Choroid plexus epithelial cell (primary cell): ENCODE results near the gene PSMD11.

ENCODE experiments used
- DNase-seq: peaks from one replicate; pipeline ENCODE4 v3.0.0-alpha.2; 2010; ENCODE audit warnings: low read depth
- H3K4me3 ChIP-seq: 2 replicates; pipeline ENCODE4 v1.5.1; 2011; ENCODE audit warnings: low read depth, mild to moderate bottlenecking, control low read depth, low read length, moderate library complexity
- TF ChIP-seq, protein P1 (sequence below): conservative IDR thresholded peaks from 2 replicates; pipeline ENCODE4 v1.5.1; 2011; ENCODE audit warnings: low read depth, mild to moderate bottlenecking, control low read depth, inconsistent platforms, low read length, moderate library complexity

Gene PSMD11

DNA sequence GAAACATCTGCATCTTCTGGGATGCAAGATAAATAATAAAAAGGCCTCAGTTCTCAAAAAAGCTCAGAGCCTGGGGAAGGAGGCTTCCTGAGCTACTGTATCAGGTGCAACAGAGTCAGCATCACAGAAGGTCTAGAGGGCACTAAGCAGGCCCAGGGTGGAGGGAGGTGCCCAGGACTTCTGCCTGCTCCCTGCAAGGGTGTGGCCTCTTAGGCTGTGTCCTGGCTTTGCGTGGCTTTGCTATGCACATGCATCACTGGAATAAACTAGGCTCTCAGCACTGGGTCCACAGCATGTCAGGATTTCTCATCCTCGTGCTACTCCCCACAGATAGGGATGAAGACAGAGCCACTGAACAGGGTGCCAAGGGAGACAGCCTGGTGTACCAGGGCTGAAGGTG lies 68.0 kb downstream of the PSMD11 start:
- DNase-seq, result no peak
- no peak overlapping the region for H3K4me3 ChIP-seq
- TF ChIP-seq, protein P1, sequence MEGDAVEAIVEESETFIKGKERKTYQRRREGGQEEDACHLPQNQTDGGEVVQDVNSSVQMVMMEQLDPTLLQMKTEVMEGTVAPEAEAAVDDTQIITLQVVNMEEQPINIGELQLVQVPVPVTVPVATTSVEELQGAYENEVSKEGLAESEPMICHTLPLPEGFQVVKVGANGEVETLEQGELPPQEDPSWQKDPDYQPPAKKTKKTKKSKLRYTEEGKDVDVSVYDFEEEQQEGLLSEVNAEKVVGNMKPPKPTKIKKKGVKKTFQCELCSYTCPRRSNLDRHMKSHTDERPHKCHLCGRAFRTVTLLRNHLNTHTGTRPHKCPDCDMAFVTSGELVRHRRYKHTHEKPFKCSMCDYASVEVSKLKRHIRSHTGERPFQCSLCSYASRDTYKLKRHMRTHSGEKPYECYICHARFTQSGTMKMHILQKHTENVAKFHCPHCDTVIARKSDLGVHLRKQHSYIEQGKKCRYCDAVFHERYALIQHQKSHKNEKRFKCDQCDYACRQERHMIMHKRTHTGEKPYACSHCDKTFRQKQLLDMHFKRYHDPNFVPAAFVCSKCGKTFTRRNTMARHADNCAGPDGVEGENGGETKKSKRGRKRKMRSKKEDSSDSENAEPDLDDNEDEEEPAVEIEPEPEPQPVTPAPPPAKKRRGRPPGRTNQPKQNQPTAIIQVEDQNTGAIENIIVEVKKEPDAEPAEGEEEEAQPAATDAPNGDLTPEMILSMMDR, result no peak

DNA sequence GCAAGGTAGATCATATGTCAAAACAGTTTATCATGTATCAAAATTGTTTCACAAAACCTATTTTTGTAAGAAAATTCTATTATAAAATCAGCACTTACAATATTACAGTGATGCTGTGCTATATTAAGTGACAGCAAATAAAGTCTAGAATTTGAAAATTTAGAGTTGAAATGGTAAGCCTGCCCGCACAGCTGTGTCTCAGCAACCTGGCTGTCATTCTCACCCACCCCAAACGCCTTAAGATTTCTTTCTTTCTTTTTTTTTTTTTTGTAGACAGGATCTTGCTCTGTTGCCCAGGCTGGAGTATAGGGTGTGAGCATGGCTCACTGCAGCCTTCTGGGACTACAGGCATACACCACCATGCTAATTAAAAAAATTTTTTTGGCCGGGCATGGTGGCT lies 69.3 kb downstream of the PSMD11 start:
- H3K4me3 ChIP-seq, result no peak overlapping the region
- TF ChIP-seq, protein P1, result no peak
- no peak for DNase-seq

DNA sequence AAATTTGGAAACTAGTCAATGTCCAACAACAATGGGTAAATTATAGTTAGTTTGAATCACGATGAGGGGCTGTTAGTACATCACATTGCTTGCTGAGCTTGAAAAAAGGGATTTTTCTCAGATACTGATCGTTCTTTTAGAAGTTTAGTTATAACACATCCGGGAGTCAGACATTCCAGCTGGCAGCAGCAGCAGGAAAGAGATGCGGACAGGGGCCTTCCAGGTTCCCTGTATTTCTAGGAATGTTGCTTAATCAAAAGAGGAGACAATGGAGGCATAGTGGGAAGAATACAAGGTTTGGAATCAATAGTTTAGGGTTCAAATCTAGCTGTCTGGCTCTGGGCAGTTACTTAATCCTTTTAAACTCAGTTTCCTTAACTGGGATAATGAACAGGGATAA lies 70.3 kb downstream of the PSMD11 start:
- TF ChIP-seq, protein P1, result no peak
- H3K4me3 ChIP-seq, result no peak overlapping the region
- DNase-seq, result no peak

DNA sequence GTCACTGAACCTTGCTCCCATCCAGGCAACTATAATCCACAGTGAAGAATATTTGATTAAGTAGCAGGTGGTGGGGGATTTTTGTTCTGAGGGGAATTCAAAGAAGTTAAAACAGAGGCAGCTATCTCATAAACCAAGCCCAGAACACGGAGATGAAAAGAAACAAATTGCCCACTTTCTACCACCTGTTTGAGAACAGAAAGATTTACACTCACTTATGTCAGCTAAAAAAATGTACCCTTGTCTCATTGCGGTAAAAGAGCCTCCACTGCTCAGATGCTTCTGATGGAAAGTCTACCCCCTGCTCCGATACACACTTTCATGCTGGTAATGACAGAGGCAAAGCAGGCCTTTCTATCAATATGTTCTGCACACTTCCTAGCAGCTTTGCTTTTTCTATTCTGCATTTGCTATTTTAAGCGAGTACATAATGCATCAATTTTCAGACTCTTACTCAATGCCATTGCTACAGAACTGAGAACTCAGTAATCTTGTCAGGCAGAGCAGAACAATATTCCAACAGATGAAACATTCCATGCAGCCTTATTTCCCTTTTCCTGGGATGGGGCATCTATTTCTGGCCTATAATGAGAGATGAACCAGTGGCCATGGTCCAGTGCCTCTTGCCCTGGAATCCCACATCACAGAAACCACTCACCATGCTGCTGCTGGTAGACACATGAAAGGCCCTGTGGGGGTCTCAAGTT lies 71.5 kb downstream of the PSMD11 start:
- no peak for DNase-seq
- TF ChIP-seq, protein P1, result no peak
- H3K4me3 ChIP-seq, result no peak overlapping the region

DNA sequence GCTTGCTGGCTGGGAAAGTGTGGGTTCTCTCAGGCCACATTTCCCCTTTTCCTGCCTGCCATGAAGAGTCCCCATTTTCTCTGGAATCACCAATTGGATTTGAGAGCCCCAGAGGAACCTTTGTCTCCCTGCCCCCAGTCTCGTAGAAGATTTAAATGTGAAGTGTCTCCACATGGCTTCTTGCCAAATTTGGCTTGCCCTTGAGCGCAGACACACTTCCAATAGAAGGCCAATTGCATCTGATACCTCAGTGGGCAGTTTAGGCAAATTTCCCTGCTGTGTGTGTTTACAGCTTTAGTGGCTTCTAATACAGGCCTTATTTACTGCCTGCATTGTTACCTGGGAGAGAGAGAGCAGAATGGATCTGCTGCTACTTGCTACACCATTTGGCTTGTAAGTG lies 72.1 kb downstream of the PSMD11 start:
- TF ChIP-seq, protein P1, result no peak
- no peak for DNase-seq
- H3K4me3 ChIP-seq, result no peak overlapping the region

DNA sequence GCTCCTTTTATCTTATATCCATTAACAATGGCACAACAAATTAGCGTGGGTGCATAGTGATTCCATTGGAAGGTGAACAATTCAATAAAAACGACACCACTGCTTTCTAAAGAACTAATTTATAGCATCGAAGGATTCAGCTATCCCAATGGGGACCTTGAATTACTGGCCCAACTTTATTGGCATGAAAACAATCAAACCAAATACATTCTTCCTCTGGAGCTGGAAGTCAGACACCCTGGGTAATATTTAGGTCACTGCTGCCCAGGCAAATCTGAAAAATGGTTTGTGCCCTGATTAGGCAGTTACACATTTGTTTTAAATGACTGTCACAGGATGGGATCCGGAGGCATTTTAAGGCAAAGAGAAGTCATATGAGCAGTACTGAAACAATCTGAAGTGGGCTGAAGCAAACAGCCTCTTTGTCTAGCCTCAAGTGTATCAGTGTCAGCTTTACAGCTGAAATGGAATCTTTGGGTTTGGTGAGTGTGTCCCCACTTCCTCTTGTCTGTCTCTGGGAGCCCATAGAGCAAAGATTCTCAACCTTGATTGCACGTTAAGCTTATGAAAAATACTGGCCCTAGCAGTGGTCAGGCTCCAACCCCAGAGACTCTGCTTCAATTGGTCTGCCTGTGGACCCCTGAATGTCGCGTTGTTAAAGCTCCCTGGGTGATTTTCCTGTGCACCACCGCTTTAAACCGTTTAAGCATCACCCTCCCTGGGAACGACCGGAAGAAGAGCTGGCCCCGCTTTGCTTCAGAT lies 72.8 kb downstream of the PSMD11 start:
- no peak overlapping the region for H3K4me3 ChIP-seq

More for the DNA sequence above, 72.8 kb downstream of the PSMD11 start:
- TF ChIP-seq, protein P1, result no peak
- no peak for DNase-seq
